Measurements from ENCODE around the gene KCNH2. TPM values are rescaled to one million over a fixed set of nuclear protein-coding genes. Genes with fewer than 3 reads are reported as not detected.

KCNH2 gene
- total RNA-seq, 1 donor from 2014 or later, result not detected

DNA sequence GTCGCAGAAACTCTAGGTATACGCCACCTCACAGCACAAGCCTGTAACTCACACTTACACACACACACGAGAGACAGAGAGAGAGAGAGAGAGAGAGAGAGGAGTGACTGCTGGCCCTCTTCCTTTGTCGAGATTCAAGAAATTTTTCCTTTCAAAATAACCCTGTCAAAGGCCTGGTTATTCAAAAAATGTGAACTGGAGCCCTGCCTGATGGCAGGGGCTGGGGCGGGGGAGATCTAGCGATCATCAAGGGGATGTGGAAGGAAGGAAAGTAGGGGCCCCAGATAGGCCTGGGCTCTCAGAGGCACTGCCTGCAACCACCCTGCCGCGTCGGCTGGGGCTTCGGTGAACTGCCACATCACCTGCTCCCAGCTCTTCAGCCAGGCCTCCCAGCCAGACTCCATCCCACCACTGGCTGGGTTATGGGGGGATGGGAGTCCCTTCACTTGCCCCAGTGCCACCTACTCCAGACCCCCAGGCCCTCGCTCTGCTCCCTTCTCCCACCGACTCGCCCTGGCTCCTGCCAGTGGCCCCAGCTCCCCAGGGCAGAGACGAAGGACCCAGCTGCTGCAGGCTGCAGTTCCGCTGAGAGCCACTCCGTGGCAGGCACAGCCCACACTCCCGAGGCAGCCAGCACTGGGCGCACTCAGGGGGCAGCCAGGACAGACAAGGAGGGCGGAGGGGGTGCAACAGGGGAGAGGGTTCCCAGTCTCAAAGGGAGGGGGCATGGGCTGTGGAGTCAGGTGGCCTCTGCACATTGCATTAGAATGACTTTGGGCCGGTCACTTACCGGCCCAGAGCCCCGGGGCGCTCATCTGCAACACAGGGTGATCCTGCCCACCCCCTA is 15.3 kb downstream of the KCNH2 start:
- no peak for DNase-seq (ENCODE audit: extremely low read depth, low read depth, low spot score)

DNA sequence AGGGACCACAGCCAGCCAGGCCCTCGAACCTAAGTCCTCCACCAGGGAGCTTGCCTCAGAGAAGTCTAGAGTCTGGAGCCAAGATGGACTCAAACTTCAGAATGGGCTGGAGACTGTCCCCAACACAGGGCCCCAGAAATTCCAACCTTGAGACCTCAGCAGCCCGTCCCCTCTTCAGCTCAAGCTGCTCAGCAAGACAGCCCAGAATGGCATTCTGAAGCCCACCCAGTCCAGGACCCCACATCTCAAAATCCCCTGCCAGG is 15.9 kb downstream of the KCNH2 start:
- no peak for DNase-seq (ENCODE audit: extremely low read depth, low read depth, low spot score)

DNA sequence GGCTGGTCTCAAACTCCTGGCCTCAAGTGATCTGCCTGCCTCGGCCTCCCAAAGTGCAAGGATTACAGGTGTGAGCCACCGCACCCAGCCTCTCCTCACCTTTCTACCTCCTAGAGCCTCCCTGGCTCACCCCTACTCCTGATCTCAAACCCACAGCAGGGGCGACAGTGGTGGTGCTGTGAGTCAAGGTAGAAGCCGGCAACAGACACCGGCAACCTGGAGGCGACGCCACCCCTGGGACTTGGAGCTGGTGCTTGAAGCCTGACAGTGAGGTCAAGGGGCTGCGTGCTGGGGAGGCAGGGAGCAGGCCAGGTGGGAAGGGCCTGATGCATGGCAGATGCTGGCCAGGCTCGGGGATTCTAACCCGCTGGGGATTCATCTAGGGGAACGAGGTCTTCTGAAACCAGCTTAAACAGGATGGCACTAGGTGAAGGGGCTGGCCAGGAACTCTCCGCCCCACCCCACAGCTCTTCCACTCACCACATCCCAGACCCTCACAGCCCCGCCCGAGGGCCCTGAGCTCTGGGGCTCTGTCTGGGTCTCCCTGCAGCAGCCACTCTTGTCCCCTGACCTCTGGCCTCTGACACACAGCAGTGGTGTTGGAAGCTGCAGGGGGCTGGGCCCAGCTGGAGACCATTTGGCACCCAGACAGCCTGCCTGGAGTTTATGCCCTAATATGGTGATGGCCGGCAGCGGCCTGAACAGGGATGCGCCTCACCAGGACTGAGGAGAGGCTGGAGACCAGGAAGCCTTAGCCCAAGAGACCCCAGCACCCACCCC is 16.4 kb downstream of the KCNH2 start:
- no peak for DNase-seq (ENCODE audit: extremely low read depth, low read depth, low spot score)

DNA sequence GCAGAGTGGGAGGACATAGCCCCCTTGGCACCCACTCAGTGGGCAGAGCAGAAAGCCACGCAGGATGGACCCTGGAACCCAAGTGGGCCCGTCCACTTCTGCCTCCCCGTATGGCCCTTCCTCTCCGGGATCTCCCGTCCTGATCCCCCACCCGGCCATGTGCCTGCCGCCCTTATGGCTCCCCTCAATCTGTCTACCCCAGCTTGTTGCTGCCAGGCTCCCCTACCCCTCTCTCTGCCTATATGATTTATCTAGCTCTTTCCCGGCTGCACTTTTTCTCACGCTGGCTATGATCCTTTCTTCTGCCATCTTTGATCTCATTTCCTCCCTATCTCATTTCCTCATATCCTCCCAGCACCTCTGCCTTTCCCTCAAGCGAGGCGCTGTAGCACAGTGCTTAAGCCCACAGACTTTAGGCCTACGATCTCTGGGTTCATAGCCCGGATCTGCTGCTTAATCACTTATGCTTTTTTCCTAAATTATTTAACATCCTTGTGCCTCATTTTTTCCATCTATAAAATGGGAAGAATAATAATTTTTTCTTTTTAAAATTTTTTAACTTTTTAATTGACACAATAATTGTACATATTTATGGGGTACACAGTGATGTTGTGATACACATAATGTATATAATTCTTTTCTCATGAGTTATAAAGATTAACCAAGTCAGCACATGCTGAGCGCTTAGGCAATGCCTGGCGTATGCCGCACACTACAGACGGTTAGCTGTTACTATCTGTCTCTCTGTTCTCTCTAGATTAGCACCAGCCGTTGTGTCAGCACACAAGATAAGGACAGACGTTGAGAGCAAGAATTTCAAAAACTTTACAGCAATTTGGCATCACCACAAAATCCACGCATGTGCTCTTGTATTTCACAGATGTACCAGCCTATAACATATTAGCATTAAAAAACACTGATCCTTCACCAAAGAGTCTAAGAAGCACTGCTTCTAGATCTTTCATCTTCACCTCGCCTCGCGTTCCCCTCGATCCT is 18.1 kb downstream of the KCNH2 start:
- no peak for DNase-seq (ENCODE audit: extremely low read depth, low read depth, low spot score)

DNA sequence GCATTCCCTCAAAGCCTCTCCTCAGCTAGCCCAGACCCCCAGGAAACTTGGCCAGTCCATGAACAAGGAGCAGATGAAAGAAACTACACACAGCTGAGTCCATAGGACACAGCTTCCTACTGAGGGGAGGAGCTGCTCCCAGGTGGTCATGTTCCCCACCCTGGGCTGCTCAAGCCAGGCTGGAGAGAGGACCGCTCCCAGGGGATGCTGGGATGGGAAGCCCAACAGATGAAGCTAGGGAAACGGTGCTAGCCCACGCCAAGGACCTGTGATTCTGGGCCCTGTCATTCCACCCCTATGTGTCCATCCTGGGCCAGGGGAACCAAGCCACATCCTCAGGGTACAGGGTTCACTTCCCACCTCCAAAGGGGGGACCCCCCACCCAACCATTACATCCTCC is 19.0 kb downstream of the KCNH2 start:
- DNase-seq (ENCODE audit: extremely low read depth, low read depth, low spot score), result no peak

DNA sequence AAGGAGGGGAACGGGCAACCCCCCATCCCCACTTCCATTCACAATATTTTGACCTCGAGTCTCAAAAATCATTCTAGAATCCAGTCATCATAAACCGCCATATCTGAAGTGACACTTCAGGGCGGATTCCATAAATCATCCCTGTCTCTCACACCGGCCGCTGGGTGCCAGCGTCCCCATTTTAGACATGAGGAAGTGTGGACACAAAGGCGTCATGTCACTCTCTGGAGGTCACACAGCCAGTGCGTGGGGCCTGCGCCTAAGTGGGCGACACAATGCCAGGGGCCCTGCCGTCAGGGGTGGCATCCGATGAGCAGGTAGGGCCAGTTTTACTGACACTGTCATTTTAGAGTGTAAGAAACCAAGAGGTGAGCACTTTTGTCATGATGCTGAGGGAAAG is 19.5 kb downstream of the KCNH2 start:
- no peak for DNase-seq (ENCODE audit: extremely low read depth, low read depth, low spot score)

DNA sequence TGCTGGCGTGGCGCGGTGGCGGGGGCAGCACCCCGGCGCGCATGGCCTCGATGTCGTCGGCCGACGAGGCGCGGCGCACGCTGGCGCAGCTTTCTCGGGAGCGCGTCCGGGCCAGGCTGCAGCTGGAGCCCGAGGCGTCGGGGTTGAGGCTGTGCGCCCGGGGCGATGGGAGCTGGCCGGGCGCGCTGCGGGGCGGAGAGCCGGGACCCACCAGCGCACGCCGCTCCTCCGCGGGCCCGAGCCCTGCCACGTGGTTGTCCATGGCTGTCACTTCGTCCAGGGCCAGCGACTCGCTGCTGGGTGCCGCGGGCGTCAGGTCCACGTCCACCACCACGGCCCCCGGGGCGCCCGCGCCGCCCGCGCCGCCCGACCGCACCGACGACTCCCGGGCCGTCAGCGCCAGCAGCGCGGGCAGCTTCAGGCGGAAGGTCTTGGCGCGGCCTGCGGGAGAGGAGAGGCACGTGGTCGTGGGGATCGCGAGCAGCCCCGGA is 20.0 kb downstream of the KCNH2 start:
- DNase-seq (ENCODE audit: extremely low read depth, low read depth, low spot score), result no peak

DNA sequence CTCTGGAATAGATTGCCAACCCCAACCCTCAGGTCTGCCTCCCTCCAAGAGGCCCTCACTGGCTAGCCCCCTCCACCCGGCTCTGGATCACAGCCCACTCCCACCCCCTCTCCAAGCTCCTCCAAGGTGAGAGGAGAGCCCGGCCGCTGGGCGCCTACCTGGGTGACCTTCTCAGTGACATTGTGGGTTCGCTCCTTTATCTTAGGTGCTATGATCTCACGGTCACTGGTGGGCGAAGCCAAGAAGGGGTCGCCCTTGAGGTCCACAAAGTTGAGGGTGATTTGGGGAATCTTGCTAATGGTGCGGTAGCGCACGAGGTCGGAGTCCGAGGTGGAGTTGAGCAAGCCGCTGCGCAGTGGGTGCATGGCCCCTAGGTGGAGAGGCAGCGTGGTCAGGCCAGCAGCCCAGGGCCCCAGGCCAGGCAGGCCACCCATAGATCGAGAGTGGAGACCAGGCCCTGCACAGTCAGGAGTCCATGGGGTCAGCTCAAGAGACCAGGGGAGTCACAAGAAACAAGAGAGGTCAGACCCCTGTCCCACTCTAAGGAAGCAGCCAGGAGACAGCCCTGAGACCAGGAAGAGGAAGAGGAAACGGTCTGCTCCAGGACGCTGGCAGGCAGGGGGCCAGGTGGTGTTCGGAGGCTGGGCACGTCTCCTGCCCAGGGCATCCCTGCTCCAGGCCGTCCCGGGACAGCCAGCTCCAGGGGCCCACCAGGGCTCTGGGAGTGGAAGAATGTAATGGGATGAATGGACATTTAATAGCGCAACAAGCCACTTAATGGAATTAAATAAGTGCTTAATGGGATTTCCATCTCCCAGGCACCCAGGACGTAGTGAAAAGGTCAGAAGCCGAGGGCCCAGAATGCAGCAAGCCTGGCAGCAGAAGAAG is 20.7 kb downstream of the KCNH2 start:
- no peak for DNase-seq (ENCODE audit: extremely low read depth, low read depth, low spot score)

DNA sequence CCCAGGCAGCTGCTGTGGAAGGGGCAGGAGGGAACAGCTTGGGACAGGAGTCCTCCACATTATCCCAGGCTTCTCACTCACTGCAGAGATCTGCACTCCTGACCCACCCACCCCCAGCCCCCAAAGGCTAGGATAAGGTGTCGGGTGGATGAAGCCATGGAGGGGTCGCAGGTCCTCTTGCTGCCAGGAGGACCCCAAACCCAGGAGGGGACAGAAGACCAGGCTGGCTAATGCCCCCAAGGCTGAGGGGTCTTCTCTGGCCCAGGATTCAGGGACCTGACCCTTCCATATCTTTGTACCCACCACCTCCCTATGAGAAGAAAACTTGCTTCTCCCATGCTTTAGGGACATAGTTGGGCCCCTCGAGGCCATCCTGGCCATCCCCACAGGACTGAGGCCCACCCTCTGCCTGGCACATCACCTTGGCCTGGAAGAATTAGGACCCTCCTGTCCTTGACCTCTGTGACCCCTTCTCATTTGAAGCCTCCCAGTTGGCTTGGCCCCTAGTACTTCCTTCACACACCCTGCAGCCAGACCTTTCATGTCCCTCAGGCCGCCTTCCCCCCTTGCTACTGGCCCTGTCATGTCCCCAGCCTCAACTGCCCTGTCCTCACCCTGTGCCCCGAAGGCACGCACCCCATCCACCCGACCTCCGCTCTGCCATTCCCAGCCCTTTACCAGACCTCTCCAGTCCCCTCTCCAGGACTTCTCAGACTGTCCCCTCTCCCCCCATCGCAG is 21.6 kb downstream of the KCNH2 start:
- DNase-seq (ENCODE audit: extremely low read depth, low read depth, low spot score), result no peak

DNA sequence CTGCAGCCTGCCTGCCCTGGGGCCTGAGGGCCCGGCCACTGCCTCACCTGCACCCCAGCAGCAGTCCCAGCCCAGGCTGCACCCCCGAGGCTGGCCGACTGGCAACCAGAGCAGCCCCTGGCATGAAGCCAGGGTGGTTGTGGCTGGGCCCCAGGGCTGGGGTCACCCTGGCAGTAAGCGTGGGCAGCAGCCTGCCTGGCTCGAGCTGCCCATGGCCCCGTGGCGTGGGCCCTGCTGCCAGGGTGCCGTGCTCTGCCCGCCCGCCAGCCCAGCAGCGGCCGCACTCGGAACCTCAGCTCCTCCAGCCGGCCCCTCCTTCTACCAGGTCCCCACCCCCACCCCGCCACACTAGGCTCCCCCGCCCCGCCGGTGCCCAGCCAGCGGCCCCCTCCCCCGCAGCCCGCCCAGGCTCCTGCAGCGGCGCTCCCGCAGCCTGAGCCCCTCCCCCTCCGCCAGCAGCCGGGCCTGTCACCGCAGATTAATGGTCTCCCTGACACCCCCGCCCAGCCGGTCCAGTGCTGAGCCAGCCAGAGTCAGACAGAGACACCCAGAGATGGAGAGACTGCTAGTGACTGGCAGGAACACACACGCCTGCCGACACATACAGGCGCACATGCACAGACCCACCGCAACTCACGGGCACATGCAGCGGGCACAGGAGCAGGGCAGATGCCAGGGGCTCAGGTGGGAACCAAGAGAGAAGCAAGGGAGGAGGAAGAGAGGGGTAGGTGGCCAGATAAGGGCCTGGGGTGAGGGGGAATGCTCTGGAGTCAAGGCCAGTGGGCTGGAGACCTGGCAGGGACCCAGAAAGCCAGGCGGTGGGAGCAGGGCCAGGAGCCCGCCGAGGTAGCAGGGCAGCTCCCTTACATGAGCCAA is 22.4 kb downstream of the KCNH2 start:
- no peak for DNase-seq (ENCODE audit: extremely low read depth, low read depth, low spot score)

DNA sequence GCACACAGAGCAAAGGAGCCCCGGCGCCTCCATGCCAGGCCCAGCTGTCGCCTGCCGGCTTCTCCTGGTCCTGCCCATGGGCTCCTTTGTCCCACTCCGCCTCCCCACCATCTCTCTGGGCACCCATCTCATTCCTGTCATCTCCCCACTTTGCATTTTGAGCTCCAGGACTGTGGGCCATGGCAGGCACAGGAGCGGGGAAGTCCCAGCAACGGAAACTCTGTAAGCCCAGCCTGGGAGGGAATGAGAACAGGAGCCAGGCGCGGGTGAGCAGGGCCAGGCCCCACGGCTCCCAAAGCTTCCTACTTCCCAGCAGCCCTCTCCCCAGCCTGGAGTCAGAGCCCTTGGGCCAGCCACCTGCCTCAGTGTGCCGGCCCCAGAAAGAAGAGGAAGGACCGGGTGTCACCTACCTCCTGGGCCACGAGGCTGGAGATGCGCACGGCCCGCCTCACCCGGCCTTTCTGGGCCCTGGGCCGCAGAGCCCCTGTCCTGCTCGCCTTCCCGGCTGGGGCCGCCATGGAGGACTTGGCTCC is 23.1 kb downstream of the KCNH2 start:
- no peak for DNase-seq (ENCODE audit: extremely low read depth, low read depth, low spot score)

DNA sequence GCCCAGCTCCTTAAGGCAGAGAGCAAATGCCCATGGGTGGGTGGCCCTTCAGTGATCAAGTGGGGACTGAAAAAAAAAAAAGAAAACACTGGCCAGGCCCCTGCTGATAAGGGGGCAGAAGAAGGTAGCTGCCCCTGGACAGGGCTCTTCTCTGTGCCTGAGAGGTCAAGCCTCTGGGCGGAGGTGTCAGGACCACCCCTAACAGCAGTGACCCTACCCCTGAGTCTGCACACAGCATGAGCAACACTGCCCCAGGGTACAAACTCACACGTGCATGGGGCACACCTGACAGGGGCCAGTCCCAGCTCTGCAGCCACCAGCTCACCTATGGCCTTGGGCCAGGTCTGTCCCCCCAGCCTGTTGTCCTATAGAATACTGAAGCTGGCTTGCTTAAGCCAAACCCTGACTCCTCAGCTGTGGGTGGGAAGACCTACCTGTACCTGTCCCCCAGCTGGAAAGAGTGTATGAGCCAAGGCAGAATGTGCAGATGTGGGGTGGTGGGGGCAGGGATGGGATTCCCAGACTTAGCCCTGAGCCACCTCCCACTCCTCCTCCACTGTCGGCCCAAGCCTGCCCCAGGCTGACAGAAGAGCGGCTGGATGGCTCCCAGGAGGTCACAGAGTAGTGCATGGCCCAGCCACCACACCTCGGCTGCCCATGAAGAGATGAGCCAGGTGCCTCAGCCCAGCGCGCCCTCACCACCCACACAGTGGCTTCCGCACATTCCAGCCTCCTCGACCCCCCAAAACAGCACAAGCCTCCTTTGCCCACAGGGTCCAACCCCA is 23.7 kb downstream of the KCNH2 start:
- DNase-seq (ENCODE audit: extremely low read depth, low read depth, low spot score), result no peak

DNA sequence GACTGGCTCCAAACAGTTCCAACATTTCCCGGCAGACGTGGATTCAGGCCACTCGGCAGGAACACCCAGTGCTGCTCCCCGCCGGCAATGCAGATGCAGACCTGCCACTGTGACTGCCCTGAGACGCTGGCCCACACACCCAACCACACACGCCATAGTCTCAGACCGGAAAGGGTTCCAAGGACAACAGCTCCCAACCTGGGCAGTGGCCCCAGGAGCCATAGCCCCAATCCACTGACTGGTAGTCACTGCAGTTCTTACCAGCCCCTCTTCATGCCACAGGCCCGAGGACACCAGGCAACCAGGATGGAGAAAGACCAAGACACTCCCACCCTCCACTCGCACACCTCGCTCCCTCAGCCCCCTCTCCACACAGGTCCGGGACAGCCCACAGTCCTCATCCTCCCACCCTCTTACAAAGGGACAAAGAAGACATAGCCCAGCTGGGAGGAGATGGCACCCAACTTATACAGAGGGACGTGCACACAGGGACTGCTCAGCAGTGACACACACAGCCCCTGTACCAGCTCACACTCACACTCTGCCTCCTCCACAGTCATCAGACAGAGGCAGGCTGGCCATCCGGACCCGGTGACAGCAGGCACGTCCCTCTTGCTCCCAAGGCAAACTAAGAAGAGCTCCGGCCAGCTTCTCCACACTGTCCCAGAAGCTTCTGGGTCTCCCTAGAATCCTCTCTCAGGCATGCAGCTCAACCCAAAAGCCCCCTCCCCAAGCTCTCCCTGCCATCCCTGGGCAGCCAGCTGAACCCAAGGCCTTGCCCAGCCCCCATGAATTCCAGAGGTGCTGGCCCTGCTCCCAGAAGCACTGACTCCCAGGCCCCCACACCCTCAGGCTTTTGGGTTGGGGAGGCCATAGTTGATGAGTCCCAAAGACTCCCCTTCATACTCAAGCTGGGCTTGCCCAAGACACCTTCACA is 24.8 kb downstream of the KCNH2 start:
- DNase-seq (ENCODE audit: extremely low read depth, low read depth, low spot score), result no peak

DNA sequence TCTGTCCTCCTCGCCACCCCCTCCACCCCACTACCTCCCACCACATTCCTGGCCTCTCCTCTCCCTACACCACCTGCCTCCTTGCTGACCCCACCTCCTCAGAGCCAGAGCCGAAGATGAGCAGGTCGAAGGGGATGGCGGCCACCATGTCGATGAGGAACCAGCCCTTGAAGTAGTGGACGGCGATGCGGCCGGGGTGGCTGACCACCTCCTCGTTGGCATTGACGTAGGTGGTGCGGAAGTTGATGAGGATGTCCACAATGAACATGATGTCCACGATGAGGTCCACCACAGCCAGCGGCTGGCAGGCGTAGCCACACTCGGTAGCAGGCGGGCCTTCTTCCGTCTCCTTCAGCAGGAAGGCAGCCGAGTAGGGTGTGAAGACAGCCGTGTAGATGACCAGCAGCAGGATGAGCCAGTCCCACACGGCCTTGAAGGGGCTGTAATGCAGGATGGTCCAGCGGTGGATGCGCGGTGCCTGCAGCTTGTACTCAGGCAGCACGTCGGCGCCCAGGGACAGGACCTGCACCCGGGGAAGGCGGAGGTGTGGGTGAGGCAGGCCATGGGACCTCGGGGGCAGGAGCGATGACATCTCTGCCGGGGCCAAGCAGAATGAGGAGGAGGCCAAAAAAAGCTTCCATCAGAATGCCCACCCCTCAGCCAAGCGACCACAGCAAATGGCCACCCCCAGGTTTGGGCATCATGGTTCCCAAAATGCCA is 25.6 kb downstream of the KCNH2 start:
- DNase-seq (ENCODE audit: extremely low read depth, low read depth, low spot score), result no peak

DNA sequence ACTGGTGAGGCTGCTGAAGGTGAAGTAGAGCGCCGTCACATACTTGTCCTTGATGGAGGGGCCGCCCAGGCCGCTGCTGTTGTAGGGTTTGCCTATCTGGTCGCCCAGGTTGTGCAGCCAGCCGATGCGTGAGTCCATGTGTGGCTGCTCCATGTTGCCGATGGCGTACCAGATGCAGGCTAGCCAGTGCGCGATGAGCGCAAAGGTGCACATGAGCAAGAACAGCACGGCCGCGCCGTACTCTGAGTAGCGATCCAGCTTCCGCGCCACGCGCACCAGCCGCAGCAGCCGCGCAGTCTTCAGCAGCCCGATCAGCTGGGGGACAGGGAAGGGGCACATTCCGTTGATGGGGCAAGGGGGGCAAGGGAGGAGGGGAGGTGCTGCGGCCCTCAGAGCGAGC is 26.6 kb downstream of the KCNH2 start:
- DNase-seq (ENCODE audit: extremely low read depth, low read depth, low spot score), result no peak

DNA sequence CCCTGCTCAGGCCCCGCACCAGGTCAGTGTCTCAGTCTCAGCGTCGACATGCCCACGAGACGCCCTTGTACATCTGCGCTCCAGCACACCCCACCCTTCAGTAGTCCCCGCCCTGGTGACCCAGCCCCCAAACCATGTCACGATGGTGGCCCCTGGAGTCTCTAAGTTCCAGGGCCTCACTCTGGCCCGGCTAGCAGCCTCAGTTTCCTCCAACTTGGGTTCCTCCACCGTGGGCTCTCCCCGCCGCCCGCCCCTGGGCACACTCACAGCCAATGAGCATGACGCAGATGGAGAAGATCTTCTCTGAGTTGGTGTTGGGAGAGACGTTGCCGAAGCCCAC is 27.0 kb downstream of the KCNH2 start:
- DNase-seq (ENCODE audit: extremely low read depth, low read depth, low spot score), result no peak

All from glomerular endothelial cell (primary cell).